H1 (cell line): ENCODE results near the gene NCEH1.

ENCODE experiments used
- ATF2 ChIP-seq: IDR thresholded peaks from 2 replicates; pipeline ENCODE4 v1.6.1; 2012; ENCODE audit warnings: low read length, inconsistent platforms
- POLR2AphosphoS5 ChIP-seq: IDR thresholded peaks from 2 replicates; pipeline ENCODE4 v1.6.1; 2011; ENCODE audit warnings: low read depth, low read length

DNA sequence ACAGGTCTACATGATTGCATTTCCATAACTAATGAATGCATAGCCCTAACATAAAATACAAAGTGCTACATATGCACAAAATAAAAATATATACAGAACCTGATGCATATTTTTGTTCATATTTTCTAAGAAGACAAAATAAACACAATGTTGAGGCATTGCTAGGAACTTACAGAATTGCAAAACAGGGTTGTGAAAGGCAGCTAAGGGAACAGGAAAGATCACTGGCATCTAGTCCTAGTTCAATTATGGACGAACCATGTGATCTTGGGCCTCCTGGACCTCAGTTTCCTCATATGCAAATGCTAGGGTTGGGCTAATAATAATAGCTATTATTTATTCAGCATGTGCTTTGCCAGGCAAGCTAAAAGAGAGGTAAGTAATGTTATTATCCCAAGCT is 15.5 kb upstream of the NCEH1 start:
- TF ChIP-seq POLR2AphosphoS5, result no peak
- TF ChIP-seq ATF2, result no peak
